Measurements from ENCODE around the gene ZDHHC11B.
A peak's percentile ranks its signal among the peaks of the same experiment; 100 is the strongest.
"Not testable (repeated sequence)": the region's sequence is repeated elsewhere in the genome, so short reads cannot be mapped to it uniquely, and the experiment has no call there.

Gene ZDHHC11B

GRCh38 chr5:746258-746761 lies 38.2 kb downstream of the ZDHHC11B start:
- TF ChIP-seq CTCF (IDR thresholded peaks at IDR 0.05; ENCODE audit: extremely low read depth, missing control alignments) = no peak
- no peak for DNase-seq (ENCODE audit: low spot score)

DNA sequence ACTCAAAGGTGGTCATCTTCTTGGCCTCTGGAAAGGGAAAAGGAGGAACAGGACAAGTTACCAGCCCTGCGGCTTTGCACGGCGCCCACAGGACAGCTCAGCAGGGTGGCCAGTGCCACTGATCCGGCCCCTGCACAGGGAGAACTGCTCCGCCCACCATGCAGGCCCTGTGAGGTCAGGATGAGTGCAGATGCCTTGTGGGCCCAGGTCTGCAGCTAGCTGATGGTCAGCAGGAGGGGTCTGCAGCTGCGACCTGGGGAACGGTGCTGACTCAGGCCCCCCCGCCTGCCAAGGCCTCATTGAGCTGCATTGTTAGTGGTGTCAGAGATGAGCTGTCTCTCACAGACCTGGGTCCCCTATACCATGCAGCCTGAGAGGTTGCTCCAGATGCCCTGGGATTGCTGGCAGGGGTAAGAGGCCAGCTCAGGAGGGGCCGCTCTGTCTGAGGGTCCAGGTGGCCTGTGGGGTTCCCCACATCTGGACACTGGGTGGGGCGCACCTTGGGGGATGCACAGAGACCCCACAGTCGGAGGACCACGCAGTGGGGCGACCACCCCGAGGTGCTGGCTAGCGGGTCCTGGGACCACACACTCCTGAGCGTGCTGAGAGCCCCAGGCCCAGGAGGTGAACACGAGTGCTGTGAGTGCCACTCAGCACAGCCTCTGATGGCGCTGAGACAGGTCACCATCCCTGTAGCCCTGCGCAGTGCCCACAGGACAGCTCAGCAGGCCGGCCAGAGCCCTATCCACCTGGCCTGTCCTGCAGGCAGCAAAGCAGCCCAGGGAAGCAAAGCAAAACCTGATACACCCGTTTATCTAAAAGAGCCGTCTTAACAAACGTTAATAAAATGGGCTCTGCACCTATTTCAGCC lies 39.0 kb downstream of the ZDHHC11B start:
- peak; percentile 0 for DNase-seq (ENCODE audit: low spot score)

GRCh38 chr5:743696-744404 lies 40.7 kb downstream of the ZDHHC11B start:
- DNase-seq (ENCODE audit: low spot score) = peak; percentile 1

DNA sequence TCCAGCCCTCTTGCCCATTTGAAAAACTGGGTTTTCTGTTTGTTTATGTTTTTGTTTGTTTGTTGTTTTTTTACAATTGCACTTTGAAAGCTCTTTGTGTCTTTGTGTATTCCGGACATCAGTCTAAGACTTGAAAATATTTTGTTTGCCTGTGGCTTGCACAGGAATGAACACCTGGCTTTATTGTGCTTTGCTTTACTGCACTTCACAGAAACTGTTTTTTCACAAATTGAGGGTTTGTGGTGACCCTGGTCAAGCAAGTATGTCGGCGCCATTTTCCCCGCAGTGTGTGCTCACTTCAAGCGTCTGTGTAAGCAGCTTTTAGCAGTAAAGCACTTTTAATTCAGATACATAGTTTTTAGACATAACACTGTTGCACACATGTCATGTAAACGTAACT lies 42.3 kb downstream of the ZDHHC11B start:
- not testable (repeated sequence) for DNase-seq (ENCODE audit: low spot score)

GRCh38 chr5:734145-734544 lies 50.4 kb downstream of the ZDHHC11B start:
- DNase-seq (ENCODE audit: low spot score) = not testable (repeated sequence)

GRCh38 chr5:732754-733454 lies 51.6 kb downstream of the ZDHHC11B start:
- not testable (repeated sequence) for DNase-seq (ENCODE audit: low spot score)

- not testable (repeated sequence) for DNase-seq (ENCODE audit: low spot score)
Measured at GRCh38 chr5:729225-729624, 55.3 kb downstream of the ZDHHC11B start.

GRCh38 chr5:727087-727486 lies 57.4 kb downstream of the ZDHHC11B start:
- DNase-seq (ENCODE audit: low spot score) = not testable (repeated sequence)

- DNase-seq (ENCODE audit: low spot score) = not testable (repeated sequence)
Measured at GRCh38 chr5:723865-724264, 60.7 kb downstream of the ZDHHC11B start.

DNA sequence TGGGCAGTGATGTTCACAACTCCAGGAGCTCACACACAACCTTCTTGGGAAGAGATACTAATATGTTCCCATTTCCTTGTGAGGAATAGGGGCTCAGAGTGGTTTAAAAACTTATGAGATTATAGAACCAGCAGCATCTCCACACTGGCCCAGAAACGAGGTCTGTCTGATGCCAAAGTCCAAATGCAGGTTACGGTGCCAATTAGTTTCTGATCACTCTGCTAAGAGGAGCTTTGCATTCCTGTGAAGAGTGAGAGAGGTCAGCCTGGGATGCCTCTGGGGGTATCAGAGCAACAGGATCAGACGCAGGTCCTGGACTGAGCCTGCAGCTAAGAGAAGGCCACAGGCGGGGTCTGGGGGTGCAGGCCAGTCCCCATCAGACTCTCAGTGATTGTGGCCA lies 61.2 kb downstream of the ZDHHC11B start:
- not testable (repeated sequence) for DNase-seq (ENCODE audit: low spot score)

- not testable (repeated sequence) for DNase-seq (ENCODE audit: low spot score)
Measured at GRCh38 chr5:719379-719778, 65.2 kb downstream of the ZDHHC11B start.

DNA sequence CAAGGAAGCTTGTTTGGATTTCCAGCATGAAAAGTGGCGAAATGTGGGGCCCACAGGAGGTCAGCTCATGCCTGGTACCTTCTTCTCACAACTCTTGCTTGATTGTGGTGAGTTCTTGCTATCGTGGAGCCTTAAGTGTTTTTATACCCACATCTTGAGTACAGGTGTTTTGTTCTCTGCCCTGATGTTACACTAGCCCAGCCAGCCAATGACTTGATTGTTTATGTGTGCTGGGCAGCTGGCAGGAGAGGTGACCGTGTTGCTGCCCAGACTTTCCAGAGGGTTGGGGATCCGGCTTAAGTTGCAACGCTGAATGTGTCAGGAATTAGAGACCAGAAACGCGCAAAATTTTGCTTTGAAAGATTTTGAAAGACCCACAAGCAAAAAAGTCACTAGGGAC lies 67.4 kb downstream of the ZDHHC11B start:
- no peak for TF ChIP-seq CTCF (IDR thresholded peaks at IDR 0.05; ENCODE audit: extremely low read depth, missing control alignments)
- DNase-seq (ENCODE audit: low spot score) = no peak

GRCh38 chr5:716740-717139 lies 67.8 kb downstream of the ZDHHC11B start:
- DNase-seq (ENCODE audit: low spot score) = not testable (repeated sequence)

- not testable (repeated sequence) for DNase-seq (ENCODE audit: low spot score)
Measured at GRCh38 chr5:715636-716035, 68.9 kb downstream of the ZDHHC11B start.

DNA sequence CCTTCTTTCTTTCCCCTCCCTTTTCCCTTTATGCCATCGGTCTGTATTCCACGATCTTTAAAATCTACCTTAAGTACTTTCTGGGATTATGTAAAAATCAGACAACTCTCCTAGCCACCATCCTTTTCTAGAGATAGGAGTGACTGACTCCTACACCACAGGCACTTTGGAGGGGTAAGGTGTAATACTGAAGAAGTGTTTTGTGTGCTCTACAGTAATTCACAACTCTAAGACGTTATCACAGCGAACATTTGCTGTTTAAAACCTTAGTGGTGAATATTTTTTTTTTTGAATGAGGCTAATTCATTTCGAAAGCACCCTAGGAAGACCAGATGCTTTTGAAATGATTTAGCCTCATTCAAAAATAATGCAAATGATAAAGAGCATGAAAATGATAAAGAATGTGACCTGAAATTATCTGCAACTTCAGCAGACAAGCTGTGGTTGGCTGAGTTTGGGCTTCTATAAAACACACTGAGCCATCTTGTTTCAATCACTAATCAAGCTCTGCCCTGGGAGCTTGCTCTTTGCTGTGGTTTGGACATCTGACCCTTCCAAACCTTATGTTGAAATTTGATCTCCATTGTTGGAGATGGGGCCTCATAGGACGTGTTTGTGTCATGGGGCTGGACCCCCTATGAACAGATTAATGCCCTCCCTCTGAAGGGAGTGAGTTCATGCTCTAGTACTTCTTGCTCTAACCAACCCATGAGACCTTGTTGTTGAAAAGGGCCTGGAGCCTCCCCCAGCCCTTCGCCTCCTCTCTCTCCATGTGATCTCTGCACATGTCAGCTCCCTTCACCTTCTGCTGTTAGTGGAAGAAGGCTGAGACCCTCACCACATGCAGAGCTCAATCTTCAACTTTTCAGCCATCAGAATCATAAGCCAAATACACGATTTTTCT lies 70.1 kb downstream of the ZDHHC11B start:
- DNase-seq (ENCODE audit: low spot score) = not testable (repeated sequence)

DNA sequence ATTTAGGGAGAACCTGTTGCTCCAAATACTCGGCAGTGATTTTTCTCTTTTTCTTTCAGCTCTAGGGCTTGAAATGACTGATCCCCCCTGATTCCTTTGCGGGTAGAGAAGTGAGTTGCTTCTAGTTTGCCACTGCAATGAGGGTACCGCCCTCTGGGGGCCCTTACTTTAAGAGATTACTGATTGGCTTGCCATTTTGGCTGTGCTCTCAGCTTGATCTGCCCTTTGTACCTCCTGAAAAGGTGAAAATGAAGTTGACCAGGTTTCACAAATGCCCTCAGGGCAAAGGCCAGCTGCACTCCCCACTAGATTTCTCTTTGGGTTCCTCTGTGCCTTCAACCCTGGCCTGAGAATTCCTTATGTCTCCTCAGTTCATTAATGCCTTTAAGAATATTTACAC lies 70.8 kb downstream of the ZDHHC11B start:
- not testable (repeated sequence) for DNase-seq (ENCODE audit: low spot score)

DNA sequence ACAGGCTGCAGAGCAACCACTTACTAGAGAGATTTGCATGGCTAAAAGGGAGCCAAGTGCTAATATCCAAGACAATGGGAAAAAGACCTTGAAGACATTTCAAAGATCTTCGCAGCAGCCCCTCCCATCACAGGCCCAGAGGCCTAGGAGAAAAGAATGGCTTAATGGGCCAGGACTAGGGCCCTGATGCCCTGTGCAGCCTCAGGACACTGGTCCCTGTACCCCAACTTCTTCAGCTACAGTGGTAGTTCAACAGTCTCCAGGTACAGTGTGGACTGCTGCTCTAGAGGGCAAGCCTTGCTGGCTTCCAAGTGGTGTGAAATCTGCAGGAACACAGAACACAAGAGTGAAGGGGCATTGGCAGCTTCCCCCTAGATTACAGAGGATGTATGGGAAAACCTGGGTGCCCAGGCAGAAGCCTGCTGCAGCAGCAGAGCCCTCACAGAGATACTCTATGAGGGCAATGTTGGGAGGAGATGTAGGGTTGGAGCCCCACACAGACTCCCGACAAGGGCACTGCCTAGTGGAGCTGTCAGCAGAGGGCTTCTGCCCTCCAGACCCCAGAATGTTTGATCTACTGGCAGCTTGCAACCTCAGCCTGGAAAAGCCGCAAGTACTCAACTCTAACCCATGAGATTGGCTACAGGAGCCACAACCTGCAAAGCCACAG lies 75.5 kb downstream of the ZDHHC11B start:
- DNase-seq (ENCODE audit: low spot score) = not testable (repeated sequence)
